Hematopoietic multipotent progenitor cell treated with erythropoietin and hydrocortisone succinate and interleukin-3 and kit ligand, for 15 days (in vitro differentiated cells): ENCODE results near the gene ATRAID.

ENCODE experiments used
- DNase-seq: peaks from one replicate; pipeline ENCODE4 v3.0.0-alpha.2; 2015; ENCODE audit warnings: low spot score

Gene ATRAID

DNA sequence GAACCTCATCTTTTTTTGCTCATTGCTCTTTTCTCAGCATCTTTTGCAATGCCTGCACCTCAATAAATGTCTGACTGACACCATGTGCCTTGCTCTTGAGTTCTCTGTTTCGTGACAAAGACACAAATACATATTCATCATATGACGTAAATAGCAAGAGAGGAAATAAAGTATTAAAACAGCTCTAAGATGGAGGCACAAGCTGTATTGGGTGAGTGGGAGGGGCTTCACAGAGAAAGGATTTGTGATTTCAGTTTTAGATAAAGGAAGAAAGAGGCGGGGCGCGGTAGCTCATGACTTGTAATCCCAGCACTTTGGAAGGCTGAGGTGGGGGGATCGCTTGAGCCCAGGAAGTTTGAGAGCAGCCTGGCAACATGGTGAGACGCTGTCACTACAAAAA lies 8.2 kb downstream of the ATRAID start:
- no peak for DNase-seq

DNA sequence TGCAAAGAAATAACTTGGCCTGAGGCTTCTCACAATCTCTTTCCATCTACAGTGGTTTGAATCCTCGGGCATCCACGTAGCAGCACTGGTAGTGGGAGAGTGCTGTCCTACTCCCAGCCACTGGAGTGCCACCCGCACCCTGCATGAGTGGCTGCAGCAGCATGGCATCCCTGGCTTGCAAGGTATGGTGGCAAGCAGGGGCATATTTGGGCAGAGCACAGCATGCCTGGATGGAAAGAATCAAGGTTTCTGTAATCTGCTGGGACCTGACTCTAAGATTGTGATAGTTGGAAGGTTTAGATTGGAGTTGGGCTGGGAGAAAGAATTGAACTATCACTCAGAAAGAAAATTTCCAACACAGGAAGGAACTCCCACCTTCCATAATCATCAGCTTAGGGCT lies 9.3 kb downstream of the ATRAID start:
- DNase-seq = no peak

DNA sequence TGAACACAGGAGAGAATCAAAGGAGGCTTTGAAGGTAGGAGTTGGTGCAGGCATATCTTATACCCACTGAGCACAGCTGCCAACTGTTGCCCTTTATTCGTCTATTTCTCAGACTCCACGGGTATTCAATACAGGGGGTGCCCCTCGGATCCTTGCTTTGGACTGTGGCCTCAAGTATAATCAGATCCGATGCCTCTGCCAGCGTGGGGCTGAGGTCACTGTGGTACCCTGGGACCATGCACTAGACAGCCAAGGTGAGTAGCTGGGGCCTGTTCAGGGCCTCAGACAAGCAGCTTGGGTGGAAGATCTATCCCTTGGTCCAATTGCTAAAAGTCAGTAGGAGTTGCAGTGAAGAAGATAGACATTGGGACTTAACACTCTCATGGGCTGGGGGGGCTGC lies 10.6 kb downstream of the ATRAID start:
- no peak for DNase-seq

DNA sequence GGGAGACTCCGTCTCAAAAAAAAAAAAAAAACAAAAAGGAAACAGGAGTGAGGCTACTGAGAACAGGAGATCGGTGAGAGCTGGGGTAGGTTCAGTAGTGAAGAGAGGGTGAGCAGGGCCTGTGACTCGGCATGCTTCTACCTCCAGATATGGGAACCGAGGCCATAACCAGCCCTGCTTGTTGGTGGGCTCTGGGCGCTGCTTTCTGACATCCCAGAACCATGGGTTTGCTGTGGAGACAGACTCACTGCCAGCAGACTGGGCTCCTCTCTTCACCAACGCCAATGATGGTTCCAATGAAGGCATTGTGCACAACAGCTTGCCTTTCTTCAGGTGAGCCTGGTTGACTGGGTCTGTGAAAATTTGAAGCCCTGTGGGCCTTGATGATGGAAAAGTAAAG lies 11.6 kb downstream of the ATRAID start:
- no peak for DNase-seq

DNA sequence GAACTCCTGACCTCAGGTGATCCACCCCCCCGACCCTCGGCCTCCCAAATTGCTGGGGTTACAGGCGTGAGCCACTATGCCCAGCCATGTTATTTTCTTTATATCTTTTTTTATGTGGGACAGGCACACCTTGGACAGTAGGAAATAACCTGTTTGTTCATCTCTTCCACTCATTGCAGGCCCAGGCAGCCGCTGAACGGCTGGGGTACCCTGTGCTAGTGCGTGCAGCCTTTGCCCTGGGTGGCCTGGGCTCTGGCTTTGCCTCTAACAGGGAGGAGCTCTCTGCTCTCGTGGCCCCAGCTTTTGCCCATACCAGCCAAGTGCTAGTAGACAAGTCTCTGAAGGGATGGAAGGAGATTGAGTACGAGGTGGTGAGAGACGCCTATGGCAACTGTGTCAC lies 13.7 kb downstream of the ATRAID start:
- no peak for DNase-seq

DNA sequence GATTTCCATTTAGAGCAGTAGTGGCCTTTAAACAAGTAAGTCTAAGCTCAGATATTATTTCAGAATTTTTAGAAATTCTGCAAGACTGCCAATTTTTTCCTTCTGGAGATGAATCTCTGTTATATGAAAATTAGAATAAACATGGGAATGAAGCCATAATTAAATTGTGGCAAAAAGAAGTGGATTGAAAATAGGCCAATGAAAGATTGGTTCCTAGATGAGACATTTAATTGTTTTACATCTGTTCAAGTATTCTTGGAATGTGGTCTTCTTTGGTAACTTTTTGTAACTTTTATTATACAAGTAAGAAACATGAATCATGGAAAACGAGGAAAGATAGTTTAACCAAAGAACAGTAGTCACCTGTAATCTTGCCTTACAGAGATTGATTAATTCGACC lies 15.7 kb downstream of the ATRAID start:
- DNase-seq = no peak

DNA sequence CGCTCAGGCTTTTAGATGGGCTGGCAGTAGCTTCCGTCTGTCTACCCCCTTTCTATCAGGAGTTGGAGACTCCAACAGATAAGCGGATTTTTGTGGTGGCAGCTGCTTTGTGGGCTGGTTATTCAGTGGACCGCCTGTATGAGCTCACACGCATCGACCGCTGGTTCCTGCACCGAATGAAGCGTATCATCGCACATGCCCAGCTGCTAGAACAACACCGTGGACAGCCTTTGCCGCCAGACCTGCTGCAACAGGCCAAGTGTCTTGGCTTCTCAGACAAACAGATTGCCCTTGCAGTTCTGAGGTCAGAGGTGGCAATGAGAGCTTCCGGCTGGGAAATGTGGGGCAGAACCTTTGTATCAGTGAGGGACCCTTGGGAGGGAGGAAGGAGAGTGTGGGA lies 20.1 kb downstream of the ATRAID start:
- no peak for DNase-seq

DNA sequence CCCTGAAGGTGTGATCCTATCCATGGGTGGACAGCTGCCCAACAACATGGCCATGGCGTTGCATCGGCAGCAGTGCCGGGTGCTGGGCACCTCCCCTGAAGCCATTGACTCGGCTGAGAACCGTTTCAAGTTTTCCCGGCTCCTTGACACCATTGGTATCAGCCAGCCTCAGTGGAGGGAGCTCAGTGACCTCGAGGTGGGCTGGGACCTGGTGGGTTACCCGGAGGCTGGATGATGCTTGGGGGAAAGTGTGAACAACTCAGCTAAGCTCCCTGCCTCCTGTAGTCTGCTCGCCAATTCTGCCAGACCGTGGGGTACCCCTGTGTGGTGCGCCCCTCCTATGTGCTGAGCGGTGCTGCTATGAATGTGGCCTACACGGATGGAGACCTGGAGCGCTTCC lies 21.5 kb downstream of the ATRAID start:
- DNase-seq = no peak

DNA sequence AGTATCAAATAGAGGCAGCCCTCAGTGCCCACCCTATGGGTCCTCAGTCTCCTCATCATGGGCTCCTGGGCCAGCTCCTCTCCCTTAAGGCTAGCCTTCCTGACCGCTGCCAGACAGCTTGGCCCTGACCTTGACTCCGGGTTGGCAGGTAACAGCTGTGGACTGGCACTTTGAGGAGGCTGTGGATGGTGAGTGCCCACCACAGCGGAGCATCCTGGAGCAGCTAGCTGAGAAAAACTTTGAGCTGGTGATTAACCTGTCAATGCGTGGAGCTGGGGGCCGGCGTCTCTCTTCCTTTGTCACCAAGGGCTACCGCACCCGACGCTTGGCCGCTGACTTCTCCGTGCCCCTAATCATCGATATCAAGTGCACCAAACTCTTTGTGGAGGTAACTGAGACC lies 24.3 kb downstream of the ATRAID start:
- no peak for DNase-seq

DNA sequence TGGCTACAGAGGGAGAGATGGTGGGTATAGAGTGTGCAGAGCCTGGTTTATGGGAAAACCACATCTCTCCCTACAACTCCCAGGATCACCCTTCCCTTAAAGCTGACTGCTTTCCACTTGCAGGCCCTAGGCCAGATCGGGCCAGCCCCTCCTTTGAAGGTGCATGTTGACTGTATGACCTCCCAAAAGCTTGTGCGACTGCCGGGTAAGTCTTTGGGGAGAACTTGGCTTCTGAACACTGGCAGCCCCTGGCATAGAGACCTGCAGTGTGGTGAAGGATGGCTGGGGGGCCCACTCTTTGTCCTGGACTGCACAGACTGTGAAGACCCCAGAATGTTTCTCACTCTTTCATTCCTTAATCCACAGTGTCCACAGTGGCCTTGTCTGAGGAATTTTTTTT lies 24.8 kb downstream of the ATRAID start:
- DNase-seq = no peak

DNA sequence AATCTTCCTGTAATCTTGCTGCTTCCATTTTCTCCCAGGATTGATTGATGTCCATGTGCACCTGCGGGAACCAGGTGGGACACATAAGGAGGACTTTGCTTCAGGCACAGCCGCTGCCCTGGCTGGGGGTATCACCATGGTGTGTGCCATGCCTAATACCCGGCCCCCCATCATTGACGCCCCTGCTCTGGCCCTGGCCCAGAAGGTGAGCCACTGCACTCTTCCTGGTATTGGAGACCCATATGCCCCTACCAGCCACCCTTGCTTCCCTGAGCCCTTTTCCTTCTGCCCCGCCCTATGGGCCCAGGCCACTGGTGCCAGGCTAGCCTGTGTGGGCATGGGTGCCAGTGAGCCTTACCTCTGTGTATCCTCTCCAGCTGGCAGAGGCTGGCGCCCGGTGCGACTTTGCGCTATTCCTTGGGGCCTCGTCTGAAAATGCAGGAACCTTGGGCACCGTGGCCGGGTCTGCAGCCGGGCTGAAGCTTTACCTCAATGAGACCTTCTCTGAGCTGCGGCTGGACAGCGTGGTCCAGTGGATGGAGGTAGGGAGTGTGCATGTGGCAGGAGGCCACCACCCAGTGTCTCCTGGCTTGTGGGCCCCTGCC lies 25.6 kb downstream of the ATRAID start:
- no peak for DNase-seq

DNA sequence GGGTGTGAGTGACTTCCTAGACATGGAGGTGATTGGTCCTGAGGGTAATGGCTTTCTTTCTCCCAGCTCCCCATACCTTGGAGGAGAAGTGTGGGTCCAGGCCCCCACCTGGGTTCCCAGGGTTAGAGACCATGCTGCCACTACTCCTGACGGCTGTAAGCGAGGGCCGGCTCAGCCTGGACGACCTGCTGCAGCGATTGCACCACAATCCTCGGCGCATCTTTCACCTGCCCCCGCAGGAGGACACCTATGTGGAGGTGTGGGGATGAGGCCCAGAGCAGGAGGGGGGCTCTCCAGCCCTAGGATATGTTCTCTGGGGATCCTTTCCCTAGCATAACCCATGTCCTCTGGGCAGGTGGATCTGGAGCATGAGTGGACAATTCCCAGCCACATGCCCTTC lies 27.1 kb downstream of the ATRAID start:
- DNase-seq = no peak

DNA sequence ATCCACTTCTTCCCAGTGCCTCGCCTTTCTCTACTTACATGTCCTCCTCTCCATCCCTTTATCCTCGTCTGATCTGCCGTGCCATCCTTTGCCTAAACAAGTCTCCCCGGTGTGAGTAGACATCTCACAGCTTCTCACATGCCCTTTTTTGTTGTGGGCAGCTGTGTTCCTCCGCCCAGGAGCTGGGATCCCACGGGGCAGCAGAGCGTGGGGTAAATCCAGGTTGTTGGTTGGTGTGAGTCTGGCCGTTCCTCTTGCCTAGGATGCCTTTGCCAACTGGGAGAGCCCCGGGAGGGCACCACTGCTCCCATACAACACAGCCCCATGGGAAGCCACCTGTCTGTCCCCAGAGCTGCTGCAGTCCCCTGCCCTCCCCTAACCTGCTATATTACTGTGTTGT lies 28.6 kb downstream of the ATRAID start:
- no peak for DNase-seq

DNA sequence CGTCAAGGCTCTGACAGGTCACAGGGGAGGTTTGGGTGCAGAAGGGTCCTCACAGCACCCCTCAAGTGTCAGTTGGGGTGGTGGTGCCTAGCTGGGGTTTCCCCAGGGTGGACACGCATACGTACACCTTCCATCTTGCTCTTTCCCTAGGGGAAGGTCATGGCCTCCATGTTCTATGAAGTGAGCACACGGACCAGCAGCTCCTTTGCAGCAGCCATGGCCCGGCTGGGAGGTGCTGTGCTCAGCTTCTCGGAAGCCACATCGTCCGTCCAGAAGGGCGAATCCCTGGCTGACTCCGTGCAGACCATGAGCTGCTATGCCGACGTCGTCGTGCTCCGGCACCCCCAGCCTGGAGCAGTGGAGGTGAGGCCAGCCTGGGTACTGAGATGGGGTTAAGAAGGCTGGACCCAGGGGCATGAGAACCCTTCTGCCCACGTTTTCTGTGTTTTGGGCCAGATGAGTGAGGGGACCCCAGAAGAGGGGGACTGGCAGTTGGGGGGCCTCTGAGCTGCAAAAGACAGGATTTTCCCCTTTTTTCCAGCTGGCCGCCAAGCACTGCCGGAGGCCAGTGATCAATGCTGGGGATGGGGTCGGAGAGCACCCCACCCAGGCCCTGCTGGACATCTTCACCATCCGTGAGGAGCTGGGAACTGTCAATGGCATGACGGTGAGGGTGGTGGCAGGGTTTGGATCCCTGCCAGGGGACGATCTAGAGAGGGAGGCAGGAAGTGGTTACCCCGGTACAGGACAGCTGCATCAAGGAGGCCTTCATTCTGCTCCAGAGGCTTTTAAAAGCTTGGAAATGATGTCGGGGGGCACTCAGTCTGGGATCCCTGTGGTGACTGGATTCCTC lies 30.1 kb downstream of the ATRAID start:
- DNase-seq = no peak

DNA sequence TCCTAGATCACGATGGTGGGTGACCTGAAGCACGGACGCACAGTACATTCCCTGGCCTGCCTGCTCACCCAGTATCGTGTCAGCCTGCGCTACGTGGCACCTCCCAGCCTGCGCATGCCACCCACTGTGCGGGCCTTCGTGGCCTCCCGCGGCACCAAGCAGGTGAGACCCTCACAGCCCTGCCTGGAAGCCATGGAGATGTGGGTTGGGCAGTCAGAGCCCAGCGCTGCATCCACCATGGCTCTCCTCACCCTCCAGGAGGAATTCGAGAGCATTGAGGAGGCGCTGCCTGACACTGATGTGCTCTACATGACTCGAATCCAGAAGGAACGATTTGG lies 30.7 kb downstream of the ATRAID start:
- no peak for DNase-seq

DNA sequence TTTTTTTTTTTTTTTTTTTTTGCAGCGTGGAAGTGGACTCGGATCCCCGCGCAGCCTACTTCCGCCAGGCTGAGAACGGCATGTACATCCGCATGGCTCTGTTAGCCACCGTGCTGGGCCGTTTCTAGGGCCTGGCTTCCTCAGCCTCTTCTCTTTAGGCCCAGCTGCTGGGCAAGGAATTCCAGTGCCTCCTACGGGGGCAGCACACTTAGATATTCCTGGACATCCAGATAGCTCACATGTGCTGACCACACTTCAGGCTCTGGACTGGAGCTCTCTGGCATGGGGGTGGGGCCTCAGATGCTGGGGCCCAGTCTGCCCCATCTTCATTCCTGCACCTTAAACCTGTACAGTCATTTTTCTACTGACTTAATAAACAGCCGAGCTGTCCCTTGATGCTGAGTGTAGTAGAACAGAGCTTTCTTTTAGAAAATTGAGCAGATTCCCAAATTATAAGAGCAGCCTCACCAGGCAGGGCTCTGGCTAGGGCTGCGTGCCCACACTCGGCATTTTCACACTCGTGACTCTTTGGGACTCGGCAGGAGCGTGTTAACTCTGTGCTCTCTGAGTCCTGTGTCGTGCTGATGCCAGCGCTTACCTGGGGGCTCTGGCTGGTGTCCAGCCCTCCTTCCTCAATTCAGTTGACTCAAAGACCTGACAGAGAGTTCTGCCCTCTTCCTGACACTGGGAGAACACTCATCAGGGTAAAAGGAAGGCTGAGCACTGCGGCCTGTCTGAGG lies 31.7 kb downstream of the ATRAID start:
- DNase-seq = no peak

DNA sequence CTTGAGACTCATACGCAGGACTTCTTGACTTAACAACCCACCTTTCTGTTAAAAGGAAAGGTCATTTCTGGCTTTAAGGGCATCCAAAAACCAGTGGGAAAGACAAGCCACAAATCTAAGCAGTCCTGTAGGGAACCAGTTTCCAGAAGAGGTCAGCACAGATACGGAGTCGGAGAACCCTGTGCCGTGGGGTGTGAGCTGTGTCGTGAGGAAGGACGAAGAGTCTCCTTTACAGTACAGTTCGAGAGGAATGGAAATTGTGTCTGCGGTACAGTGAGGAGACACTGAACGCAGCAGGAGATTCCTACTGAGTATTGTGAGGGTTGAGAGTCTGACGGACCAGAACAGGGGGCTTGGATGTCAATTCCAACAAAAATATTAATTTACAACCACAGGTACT lies 33.3 kb downstream of the ATRAID start:
- no peak for DNase-seq

DNA sequence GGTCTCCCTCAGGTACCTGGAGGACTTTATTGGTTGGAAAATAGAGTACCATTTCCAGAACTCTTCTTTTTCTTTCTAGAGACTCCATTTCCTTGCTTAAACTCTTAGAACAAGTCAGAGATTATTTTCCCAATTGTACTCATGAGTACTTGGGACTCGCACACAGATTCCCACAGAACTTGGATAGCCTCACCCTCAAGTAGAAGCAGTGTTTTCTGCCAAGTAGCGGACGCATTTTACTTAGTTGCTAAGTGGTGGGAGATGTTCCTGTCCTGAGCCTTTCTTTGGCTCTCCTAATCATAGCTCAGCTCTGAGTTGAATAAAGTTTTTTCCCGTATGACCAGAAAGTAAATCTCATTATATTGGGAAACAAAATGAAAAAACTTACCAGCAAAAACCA lies 33.8 kb downstream of the ATRAID start:
- DNase-seq = no peak

DNA sequence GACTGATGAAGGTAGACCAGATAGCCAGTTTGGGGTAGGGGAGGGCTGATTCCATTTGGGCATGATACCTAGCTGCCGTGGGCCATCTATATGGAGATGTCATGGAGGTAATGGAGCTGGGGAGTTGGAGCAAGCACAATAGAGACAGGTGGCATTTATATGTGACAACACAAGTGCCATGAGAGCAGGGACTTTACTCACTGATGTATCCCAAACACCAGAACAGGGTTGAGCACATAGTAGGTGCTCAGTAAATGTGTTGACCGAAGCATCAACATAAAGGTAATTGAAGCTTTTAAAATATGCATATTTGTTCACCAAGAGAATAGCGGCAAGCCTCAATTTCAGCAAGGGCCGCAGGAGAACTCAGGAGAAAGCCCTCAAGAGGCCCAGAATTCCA lies 36.1 kb downstream of the ATRAID start:
- DNase-seq = no peak

DNA sequence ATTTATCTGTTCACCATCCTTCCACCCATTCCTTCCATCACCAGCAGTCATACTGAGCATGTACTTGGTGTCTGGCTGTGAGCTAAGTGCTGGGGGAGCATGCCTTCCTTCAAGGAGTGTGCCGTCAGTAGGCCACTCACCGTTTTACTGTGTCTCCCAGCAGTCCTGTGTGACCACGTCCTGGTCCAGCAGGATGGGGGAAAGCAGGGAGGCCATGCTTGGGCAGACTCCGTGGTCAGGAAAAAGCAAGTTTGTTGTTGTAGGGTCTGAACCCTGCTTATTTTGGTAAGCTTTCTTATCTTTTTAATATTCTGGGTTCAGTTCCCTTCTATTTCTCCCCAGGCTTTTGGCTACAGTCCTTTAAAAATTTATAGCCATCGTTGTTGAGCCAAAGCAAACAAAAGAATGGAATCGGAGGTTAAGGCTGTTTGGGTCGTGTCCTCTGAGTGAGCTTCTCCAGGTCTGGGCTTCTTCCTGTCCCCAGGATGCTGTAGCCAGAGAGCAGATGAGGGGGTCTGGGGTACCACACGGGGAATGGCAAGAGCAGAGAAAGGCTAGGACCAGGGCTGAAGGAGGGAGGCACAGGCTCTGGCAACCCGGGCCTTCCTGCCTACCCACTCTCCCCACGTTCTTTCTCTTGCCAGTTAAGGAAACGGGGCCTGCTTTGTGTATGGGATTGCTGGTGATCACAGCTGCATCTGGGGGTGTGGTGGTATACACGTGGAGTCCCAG lies 37.5 kb downstream of the ATRAID start:
- DNase-seq = no peak

DNA sequence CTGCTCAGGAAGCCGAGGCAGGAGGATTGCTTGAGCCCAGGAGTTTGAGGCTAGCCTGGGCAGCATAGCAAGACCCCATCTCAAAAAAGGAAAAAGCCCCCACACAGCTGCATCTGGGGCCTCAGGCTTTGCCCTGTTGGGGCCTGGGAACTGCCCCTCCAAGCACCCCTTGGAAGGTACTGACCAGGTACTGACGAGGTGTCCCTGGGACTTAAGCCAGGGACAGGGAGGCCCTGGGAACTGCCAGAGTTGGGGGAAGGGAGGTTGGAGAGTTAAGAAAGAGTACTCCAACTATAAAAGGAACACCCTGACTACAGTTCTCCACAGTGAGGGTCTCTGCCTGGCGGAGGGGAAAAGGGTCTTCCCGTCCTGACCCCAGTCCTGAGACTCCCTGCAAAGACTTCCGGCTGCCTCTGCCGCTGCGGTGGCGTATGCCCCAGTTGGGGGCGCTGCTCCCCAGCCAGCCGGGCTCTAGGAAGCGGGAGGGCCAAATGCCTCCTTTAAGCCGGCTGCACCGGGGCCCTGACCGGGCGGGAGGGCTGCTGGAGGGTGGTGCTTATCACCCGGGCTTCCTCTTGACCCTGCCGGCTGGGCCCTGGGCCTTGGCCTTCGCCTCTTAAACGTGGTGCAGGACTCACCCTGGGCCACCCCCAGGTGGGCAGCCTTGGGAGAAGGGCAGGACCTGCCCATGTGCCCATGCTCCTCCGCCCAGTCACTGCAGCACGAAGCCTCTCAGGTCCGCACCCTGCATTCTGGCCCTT lies 38.2 kb downstream of the ATRAID start:
- no peak for DNase-seq
